HCT116 (cell line): Measurements from ENCODE around the gene NEK6. TPM values are rescaled to one million over a fixed set of nuclear protein-coding genes. Genes with fewer than 3 reads are reported as not detected.

ENCODE experiments used
- ATAC-seq: fragments of 200-7000 bp; cut with Tn5 transposase; 2 replicates; pipeline ENCODE4 v1.9.1; 2020; ENCODE audit warnings: mild to moderate bottlenecking, moderate library complexity
- BruUV-seq: library from RNA; stranded (reverse); fragments of 400-500 nt; replicated peaks from 2 replicates; lab custom pipeline; 2021; lab: Mats Ljungman, UMichigan
- CTCF ChIA-PET: fragments of 300-600 bp; sonication (Branson Sonifier 250); formaldehyde crosslinking; loops from one replicate; lab custom pipeline; 2021; ENCODE audit warnings: antibody characterized with exemption; lab: Charles Lee
- POLR2A ChIA-PET: fragments of 300-600, 350-600 bp; sonication (Branson Sonifier 250); formaldehyde crosslinking; loops from one replicate; lab custom pipeline; 2021; ENCODE audit warnings: antibody characterized with exemption; lab: Charles Lee
- RAD21 ChIA-PET, 2 experiments: fragments of 300-600 bp; sonication (Branson Sonifier 250); formaldehyde crosslinking; loops; one replicate each; lab custom pipeline; 2023; ENCODE audit warnings: low total read pairs in 2 of 2; ENCODE audit not compliant: uncharacterized antibody in 2 of 2, unreplicated experiment in 2 of 2, low non-redundant PET in 1 of 2; lab: Charles Lee
- DNase-seq: peaks from one replicate; pipeline ENCODE4 v3.0.0-alpha.2; 2010; ENCODE audit warnings: low read depth, low spot score
- H2AFZ ChIP-seq: fragments of 200-600 bp; shearing (Covaris generic), sonication (generic); 2 replicates; pipeline ENCODE4 v1.6.1; 2017; ENCODE audit warnings: low read depth, mixed run types, mixed read lengths, antibody characterized with exemption, low read length; ENCODE audit not compliant: poor library complexity, severe bottlenecking
- H3K27ac ChIP-seq: 2 replicates; pipeline ENCODE4 v1.5.1; 2012; ENCODE audit warnings: low read depth, low read length
- H3K27me3 ChIP-seq: fragments of 200-600 bp; sonication (generic); 2 replicates; pipeline ENCODE4 v1.6.1; 2016; ENCODE audit warnings: mixed run types, low read length, mixed read lengths; ENCODE audit not compliant: insufficient read depth
- H3K36me3 ChIP-seq, 2 experiments: fragments of 200-500 bp in 1 of 2; fragments of 200-600 bp in 1 of 2; sonication (Bioruptor generic) in 1 of 2; sonication (generic) in 1 of 2; 2 replicates each; pipeline versions ENCODE4 v1.5.1 to v1.6.1; 2014 to 2016; ENCODE audit warnings: low read length in 2 of 2, inconsistent platforms in 1 of 2, mixed read lengths in 1 of 2, mixed run types in 1 of 2; ENCODE audit not compliant: insufficient read depth in 2 of 2, control insufficient read depth in 1 of 2
- H3K4me1 ChIP-seq, 2 experiments: fragments of 200-600 bp in 1 of 2; sonication (generic) in 1 of 2; 2 replicates each; pipeline versions ENCODE4 v1.5.1 to v1.6.1; 2012 to 2017; ENCODE audit warnings: low read length in 2 of 2, inconsistent platforms in 1 of 2, mild to moderate bottlenecking in 1 of 2, mixed read lengths in 1 of 2, mixed run types in 1 of 2, moderate library complexity in 1 of 2; ENCODE audit not compliant: insufficient read depth in 2 of 2, control insufficient read depth in 1 of 2
- H3K4me2 ChIP-seq: fragments of 200-600 bp; sonication (generic); 2 replicates; pipeline ENCODE4 v1.6.1; 2017; ENCODE audit warnings: mixed run types, low read length, mixed read lengths
- H3K4me3 ChIP-seq, 2 experiments: fragments of 200-600 bp in 1 of 2; sonication (generic) in 1 of 2; replicated peaks in 1 of 2; 2 replicates each; pipeline ENCODE4 v1.5.1; 2011 to 2016; ENCODE audit warnings: low read length in 2 of 2, control low read depth in 1 of 2, low read depth in 1 of 2, mild to moderate bottlenecking in 1 of 2, mixed read lengths in 1 of 2, mixed run types in 1 of 2
- H3K79me2 ChIP-seq: fragments of 200-600 bp; sonication (generic); 2 replicates; pipeline ENCODE4 v1.6.1; 2017; ENCODE audit warnings: mild to moderate bottlenecking, mixed run types, low read length, moderate library complexity, mixed read lengths; ENCODE audit not compliant: insufficient read depth
- H3K9ac ChIP-seq: fragments of 200-600 bp; sonication (generic); 2 replicates; pipeline ENCODE4 v1.6.1; 2016; ENCODE audit warnings: low read length, mixed read lengths
- H3K9me2 ChIP-seq: fragments of 200-600 bp; sonication (generic), shearing (Covaris generic); 2 replicates; pipeline ENCODE4 v1.6.1; 2017; ENCODE audit warnings: mixed run types, mild to moderate bottlenecking, moderate library complexity; ENCODE audit not compliant: insufficient read depth
- H3K9me3 ChIP-seq, 2 experiments: fragments of 200-500 bp in 1 of 2; fragments of 200-600 bp in 1 of 2; sonication (Bioruptor generic) in 1 of 2; sonication (generic) in 1 of 2; 2 replicates each; pipeline ENCODE4 v1.6.1; 2014 to 2017; ENCODE audit warnings: low read length in 2 of 2, mixed read lengths in 2 of 2, inconsistent platforms in 1 of 2, low read depth in 1 of 2, mild to moderate bottlenecking in 1 of 2, mixed run types in 1 of 2, moderate library complexity in 1 of 2; ENCODE audit not compliant: control insufficient read depth in 1 of 2, insufficient read depth in 1 of 2
- H4K20me1 ChIP-seq: fragments of 200-600 bp; sonication (generic), shearing (Covaris generic); 2 replicates; pipeline ENCODE4 v1.6.1; 2017; ENCODE audit warnings: mixed run types, mild to moderate bottlenecking, moderate library complexity; ENCODE audit not compliant: insufficient read depth
- ELF1 ChIP-seq: IDR thresholded peaks from 2 replicates; pipeline ENCODE4 v1.6.1; 2012; ENCODE audit warnings: low read depth, borderline replicate concordance
- FOSL1 ChIP-seq: IDR thresholded peaks from 2 replicates; pipeline ENCODE4 v1.6.1; 2012; ENCODE audit warnings: low read depth
- POLR2AphosphoS5 ChIP-seq: IDR thresholded peaks from 2 replicates; pipeline ENCODE4 v1.6.1; 2011; ENCODE audit warnings: mild to moderate bottlenecking, low read depth, low read length, moderate library complexity
- SP1 ChIP-seq: IDR thresholded peaks from 2 replicates; pipeline ENCODE4 v1.6.1; 2012; ENCODE audit warnings: low read depth
- TCF7L2 ChIP-seq: IDR thresholded peaks from 2 replicates; pipeline ENCODE4 v1.7.0; 2011; ENCODE audit warnings: borderline replicate concordance, inconsistent platforms; ENCODE audit not compliant: insufficient read depth, insufficient read length; ENCODE audit errors: extremely low read depth
- intact Hi-C: fragments of 100-400 bp; cut with micrococcal nuclease; formaldehyde crosslinking; loops from 2 replicates; pipeline ENCODE4 v1.10.0; 2022
- total RNA-seq: library from RNA; stranded (reverse); gene quantifications from one replicate; pipeline ENCODE4 v1.2.1, GENCODE V29; 2021; ENCODE audit not compliant: unreplicated experiment
- TF ChIP-seq, protein P1 (sequence below), 3 experiments: fragments of 200-600 bp in 1 of 3; sonication (generic) in 1 of 3; IDR thresholded peaks in 2 of 3; conservative IDR thresholded peaks in 1 of 3; 2 replicates each; pipeline ENCODE4 v1.5.1; 2012 to 2017; ENCODE audit warnings: low read depth in 2 of 3, low read length in 2 of 3, antibody characterized with exemption in 1 of 3, borderline replicate concordance in 1 of 3, control low read depth in 1 of 3, mild to moderate bottlenecking in 1 of 3, mixed read lengths in 1 of 3, mixed run types in 1 of 3, moderate library complexity in 1 of 3; ENCODE audit not compliant: insufficient read depth in 1 of 3
- TF ChIP-seq, protein P2 (sequence below): IDR thresholded peaks from 2 replicates; pipeline ENCODE4 v1.6.1; 2012

NEK6 gene
- total RNA-seq, 1 experiment from 2014 or later: 40.8 TPM

DNA sequence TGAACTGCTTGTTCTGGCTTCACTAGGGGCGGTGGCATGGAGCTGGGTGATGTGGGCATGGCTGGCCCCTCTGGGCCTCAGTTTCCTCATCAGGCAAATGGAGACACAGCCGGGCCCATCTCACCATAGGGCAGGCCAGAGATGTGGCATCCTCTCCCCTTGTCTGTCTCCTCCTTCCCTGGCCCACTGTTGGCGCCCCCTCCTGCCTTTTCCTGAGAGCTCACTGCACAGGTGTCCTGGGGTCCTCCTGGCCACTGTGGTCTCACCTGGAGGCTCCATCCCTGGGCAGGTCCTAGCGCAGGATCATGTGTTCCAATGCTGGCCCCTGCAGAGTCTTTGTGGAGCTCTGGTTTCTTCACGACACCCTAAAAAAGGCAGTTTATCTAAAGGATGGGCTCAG lies 53.5 kb downstream of the NEK6 start:
- Histone ChIP-seq H3K4me3 (no peak overlapping the region), H3K9me2 (no peaks in the 10 kb centered on the region)
- DNase-seq: no peak
- TF ChIP-seq, protein P1, sequence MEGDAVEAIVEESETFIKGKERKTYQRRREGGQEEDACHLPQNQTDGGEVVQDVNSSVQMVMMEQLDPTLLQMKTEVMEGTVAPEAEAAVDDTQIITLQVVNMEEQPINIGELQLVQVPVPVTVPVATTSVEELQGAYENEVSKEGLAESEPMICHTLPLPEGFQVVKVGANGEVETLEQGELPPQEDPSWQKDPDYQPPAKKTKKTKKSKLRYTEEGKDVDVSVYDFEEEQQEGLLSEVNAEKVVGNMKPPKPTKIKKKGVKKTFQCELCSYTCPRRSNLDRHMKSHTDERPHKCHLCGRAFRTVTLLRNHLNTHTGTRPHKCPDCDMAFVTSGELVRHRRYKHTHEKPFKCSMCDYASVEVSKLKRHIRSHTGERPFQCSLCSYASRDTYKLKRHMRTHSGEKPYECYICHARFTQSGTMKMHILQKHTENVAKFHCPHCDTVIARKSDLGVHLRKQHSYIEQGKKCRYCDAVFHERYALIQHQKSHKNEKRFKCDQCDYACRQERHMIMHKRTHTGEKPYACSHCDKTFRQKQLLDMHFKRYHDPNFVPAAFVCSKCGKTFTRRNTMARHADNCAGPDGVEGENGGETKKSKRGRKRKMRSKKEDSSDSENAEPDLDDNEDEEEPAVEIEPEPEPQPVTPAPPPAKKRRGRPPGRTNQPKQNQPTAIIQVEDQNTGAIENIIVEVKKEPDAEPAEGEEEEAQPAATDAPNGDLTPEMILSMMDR (IDR thresholded peaks at IDR 0.05 in 2 of 3, conservative IDR thresholded peaks at IDR 0.05 in 1 of 3; ENCODE audit: borderline replicate concordance in 1 of 3, insufficient read depth in 1 of 3, low read depth in 2 of 3, low read length in 2 of 3): peak in 2 of 3 experiments; percentile 19 to 24; a peak in 2 of 6 replicates
- no peak for TF ChIP-seq TCF7L2
- TF ChIP-seq, all 23 proteins: peak for 1
- ChIA-PET POLR2A (no interaction called here), CTCF (no interaction called here), RAD21 (no interaction called here)
- Histone ChIP-seq H3K27ac (no peak overlapping the region), H3K27me3 (no peaks in the 10 kb centered on the region), H3K36me3 (no peaks in the 10 kb centered on the region), H4K20me1 (no peaks in the 10 kb centered on the region), H3K9ac (0 out of 2 replicates have a peak overlapping the region, but pooled peaks have one; percentile 2), H3K9me3 (no peaks in the 10 kb centered on the region), H3K4me2 (0 out of 2 replicates have a peak overlapping the region, but pooled peaks have one; percentile 68), H3K79me2 (no peaks in the 10 kb centered on the region; the same call in 1 of the 2 replicates), H2AFZ (no peak overlapping the region), H3K4me1 (peaks cover 23 to 50% of the 10 kb centered on the region in 2 experiments)
- intact Hi-C loops: loop anchor here (10.0 kb wide), 1 partner anchor 766 kb away; no protein-coding TSS in a partner anchor
- no TSS peak for BruUV-seq
- ATAC-seq: no peak

- Histone ChIP-seq H3K27ac (no peak overlapping the region), H3K36me3 (no peaks in the 10 kb centered on the region), H3K4me2 (no peak overlapping the region)
- no peak for DNase-seq
- intact Hi-C loops: loop anchor here (10.0 kb wide), 1 partner anchor 768 kb away; no protein-coding TSS in a partner anchor
- no peak for TF ChIP-seq POLR2AphosphoS5
- TF ChIP-seq ELF1: no peak
- no peak for TF ChIP-seq SP1
- TF ChIP-seq FOSL1: no peak
- TF ChIP-seq, protein P1 (IDR thresholded peaks at IDR 0.05 in 2 of 3, conservative IDR thresholded peaks at IDR 0.05 in 1 of 3; ENCODE audit: borderline replicate concordance in 1 of 3, insufficient read depth in 1 of 3, low read depth in 2 of 3, low read length in 2 of 3): peak in 1 of 3 experiments; percentile 20; a peak in 1 of 6 replicates
- TF ChIP-seq, protein P2, sequence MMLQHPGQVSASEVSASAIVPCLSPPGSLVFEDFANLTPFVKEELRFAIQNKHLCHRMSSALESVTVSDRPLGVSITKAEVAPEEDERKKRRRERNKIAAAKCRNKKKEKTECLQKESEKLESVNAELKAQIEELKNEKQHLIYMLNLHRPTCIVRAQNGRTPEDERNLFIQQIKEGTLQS: no peak
- TF ChIP-seq TCF7L2: no peak
- TF ChIP-seq, all 23 proteins: peak for 1
- ChIA-PET RAD21 (no interaction called here), POLR2A (no interaction called here), CTCF (no interaction called here)
- Histone ChIP-seq H4K20me1 (no peaks in the 10 kb centered on the region), H3K27me3 (no peaks in the 10 kb centered on the region), H3K4me3 (no peak overlapping the region), H3K9me2 (no peaks in the 10 kb centered on the region), H2AFZ (no peak overlapping the region), H3K79me2 (no peaks in the 10 kb centered on the region; the same call in 1 of the 2 replicates), H3K4me1 (peaks cover 21 to 37% of the 10 kb centered on the region in 2 experiments), H3K9ac (no peak overlapping the region), H3K9me3 (no peaks in the 10 kb centered on the region)
- no TSS peak for BruUV-seq
- no peak for ATAC-seq
These were observed 54.8 kb downstream of the NEK6 start for GRCh38 chr9:124312290-124313265.
